ENCODE data around the gene GINS2.

GRCh38 chr16:85648070-85648714 lies 40.6 kb downstream of the GINS2 start:
- TF ChIP-seq POLR2A (IDR thresholded peaks at IDR 0.05; ENCODE audit: low read length) (no peak), GATA1 (IDR thresholded peaks at IDR 0.05; ENCODE audit: low read depth, low read length) (no peak)
